Measurements from ENCODE around the gene NGEF. TPM values are rescaled to one million over a fixed set of nuclear protein-coding genes. Genes with fewer than 3 reads are reported as not detected.

The NGEF gene
- polyA plus RNA-seq, 3 donors: 2.7 to 3.9 (median 3.4) TPM

GRCh38 chr2:232970051-232970450, 43.0 kb downstream of the NGEF start:
- DNase-seq: no peak

GRCh38 chr2:232967474-232967873, 45.6 kb downstream of the NGEF start:
- DNase-seq: no peak

- DNase-seq: no peak
These were observed 46.9 kb downstream of the NGEF start for GRCh38 chr2:232966122-232966521.

GRCh38 chr2:232963913-232964312, 49.1 kb downstream of the NGEF start:
- no peak for DNase-seq

- DNase-seq: no peak
These were observed 52.2 kb downstream of the NGEF start for GRCh38 chr2:232960862-232961261.

- no peak for DNase-seq
These were observed 53.9 kb downstream of the NGEF start for GRCh38 chr2:232959139-232959538.

GRCh38 chr2:232957657-232958090, 55.4 kb downstream of the NGEF start:
- no peak for DNase-seq

GRCh38 chr2:232955856-232956255, 57.2 kb downstream of the NGEF start:
- no peak for DNase-seq

- DNase-seq: no peak
These were observed 58.4 kb downstream of the NGEF start for GRCh38 chr2:232954691-232955090.

GRCh38 chr2:232951891-232952290, 61.2 kb downstream of the NGEF start:
- DNase-seq: no peak

- DNase-seq: no peak
These were observed 61.9 kb downstream of the NGEF start for GRCh38 chr2:232951181-232951580.

GRCh38 chr2:232950751-232951150, 62.3 kb downstream of the NGEF start:
- DNase-seq: no peak

- DNase-seq: no peak
These were observed 64.0 kb downstream of the NGEF start for GRCh38 chr2:232949016-232949415.

- DNase-seq: no peak
These were observed 70.2 kb downstream of the NGEF start for GRCh38 chr2:232942831-232943230.

- DNase-seq: no peak
These were observed 71.0 kb downstream of the NGEF start for GRCh38 chr2:232941912-232942594.

- no peak for DNase-seq
These were observed 71.7 kb downstream of the NGEF start for GRCh38 chr2:232941400-232941799.

- DNase-seq: no peak
These were observed 72.3 kb downstream of the NGEF start for GRCh38 chr2:232940724-232941123.

- DNase-seq: no peak
These were observed 75.7 kb downstream of the NGEF start for GRCh38 chr2:232937278-232937906.

GRCh38 chr2:232931636-232932035, 81.4 kb downstream of the NGEF start:
- DNase-seq: no peak

GRCh38 chr2:232930059-232930400, 83.0 kb downstream of the NGEF start:
- no peak for DNase-seq

- DNase-seq: no peak
These were observed 83.6 kb downstream of the NGEF start for GRCh38 chr2:232929303-232930058.

GRCh38 chr2:232928551-232929302, 84.3 kb downstream of the NGEF start:
- DNase-seq: no peak
